GM23338 (cell line): ENCODE results near the gene RIMOC1. TPM values are rescaled to one million over a fixed set of nuclear protein-coding genes. Genes with fewer than 3 reads are reported as not detected.

ENCODE experiments used
- ATAC-seq: fragments of 200-7000 bp; cut with Tn5 transposase; 3 replicates; pipeline ENCODE4 v1.9.1; 2020
- DNase-seq: peaks from one replicate; pipeline ENCODE4 v3.0.0-alpha.2; 2015; ENCODE audit warnings: low spot score
- H2AFZ ChIP-seq: fragments of 200-600 bp; sonication (generic); 2 replicates; pipeline ENCODE4 v1.8.0; 2016; ENCODE audit warnings: antibody characterized with exemption, mild to moderate bottlenecking, moderate library complexity
- H3F3A ChIP-seq: fragments of 200-600 bp; sonication (generic); replicated peaks from 2 replicates; pipeline ENCODE4 v1.8.0; 2017; ENCODE audit warnings: antibody characterized with exemption, mixed run types, low read depth
- H3K27ac ChIP-seq: fragments of 200-600 bp; sonication (generic); 2 replicates; pipeline ENCODE4 v1.6.1; 2016; ENCODE audit warnings: low read depth
- H3K27me3 ChIP-seq: fragments of 200-600 bp; sonication (generic); 2 replicates; pipeline ENCODE4 v1.8.0; 2016; ENCODE audit warnings: mild to moderate bottlenecking, mixed run types, moderate library complexity; ENCODE audit not compliant: insufficient read depth
- H3K36me3 ChIP-seq: fragments of 200-600 bp; sonication (generic); 2 replicates; pipeline ENCODE4 v1.8.0; 2016; ENCODE audit warnings: mild to moderate bottlenecking; ENCODE audit not compliant: insufficient read depth
- H3K4me1 ChIP-seq: fragments of 200-600 bp; sonication (generic); 2 replicates; pipeline ENCODE4 v1.8.0; 2016; ENCODE audit warnings: mild to moderate bottlenecking, moderate library complexity; ENCODE audit not compliant: insufficient read depth
- H3K4me2 ChIP-seq: fragments of 200-600 bp; sonication (generic); 2 replicates; pipeline ENCODE4 v1.7.1; 2017; ENCODE audit warnings: mixed run types
- H3K4me3 ChIP-seq: fragments of 200-600 bp; sonication (generic); 2 replicates; pipeline ENCODE4 v1.6.1; 2016; ENCODE audit warnings: mixed run types
- H3K79me2 ChIP-seq: fragments of 200-600 bp; sonication (generic); replicated peaks from 2 replicates; pipeline ENCODE4 v1.8.0; 2017; ENCODE audit warnings: mild to moderate bottlenecking; ENCODE audit not compliant: insufficient read depth
- H3K9me2 ChIP-seq: fragments of 200-600 bp; sonication (generic); 2 replicates; pipeline ENCODE4 v1.8.0; 2017; ENCODE audit not compliant: insufficient read depth
- H4K20me1 ChIP-seq: fragments of 200-600 bp; sonication (generic); replicated peaks from 2 replicates; pipeline ENCODE4 v1.8.0; 2017; ENCODE audit warnings: mild to moderate bottlenecking; ENCODE audit not compliant: insufficient read depth
- H3K27ac Mint-ChIP-seq: 2 replicates; pipeline ENCODE4 v1.8.0; 2020; ENCODE audit warnings: inconsistent platforms, mild to moderate bottlenecking, moderate library complexity, mixed read lengths
- H3K27me3 Mint-ChIP-seq: 3 replicates; pipeline ENCODE4 v1.8.0; 2022; ENCODE audit warnings: low read depth, mild to moderate bottlenecking, moderate library complexity, mixed read lengths, inconsistent platforms; ENCODE audit not compliant: insufficient read depth, poor library complexity
- H3K36me3 Mint-ChIP-seq: 3 replicates; pipeline ENCODE4 v1.8.0; 2021; ENCODE audit warnings: low read depth, mild to moderate bottlenecking, inconsistent platforms, moderate library complexity, mixed read lengths
- H3K4me1 Mint-ChIP-seq: 3 replicates; pipeline ENCODE4 v1.8.0; 2020; ENCODE audit warnings: mild to moderate bottlenecking, inconsistent platforms, mixed read lengths
- H3K4me3 Mint-ChIP-seq: 3 replicates; pipeline ENCODE4 v1.8.0; 2021; ENCODE audit warnings: moderate library complexity, mild to moderate bottlenecking, inconsistent platforms, mixed read lengths
- H3K9me3 Mint-ChIP-seq: 3 replicates; pipeline ENCODE4 v1.8.0; 2020; ENCODE audit warnings: moderate library complexity, mild to moderate bottlenecking, inconsistent platforms, mixed read lengths
- CREB1 ChIP-seq: fragments of 250-450 bp; sonication (Bioruptor Pico); IDR thresholded peaks from 2 replicates; pipeline ENCODE4 v1.5.0; 2020; ENCODE audit warnings: low read depth, mild to moderate bottlenecking, moderate library complexity
- POLR2AphosphoS5 ChIP-seq: IDR thresholded peaks from 2 replicates; pipeline ENCODE4 v1.6.1; 2016; ENCODE audit warnings: antibody characterized with exemption, low read depth
- polyA plus RNA-seq: library from polyadenylated mRNA; unstranded; fragments of >200 nt; fragmentation: Nextera tagmentation; extraction: Ambion mirVana; gene quantifications from 2 replicates; pipeline ENCODE4 v1.2.1, GENCODE V29; 2016
- total RNA-seq: library from RNA; depleted of rRNA; stranded (reverse); fragments of >200 nt; shearing (Covaris generic); gene quantifications from 2 replicates; pipeline ENCODE4 v1.2.3, GENCODE V29; 2014
- TF ChIP-seq, protein P1 (sequence below): fragments of 250-450 bp; sonication (Bioruptor Pico); IDR thresholded peaks from 2 replicates; pipeline ENCODE4 v1.5.0; 2020; ENCODE audit warnings: mild to moderate bottlenecking, moderate library complexity
- TF ChIP-seq, protein P2 (sequence below): IDR thresholded peaks from one replicate; pipeline ENCODE4 v1.6.1; 2018; ENCODE audit warnings: antibody characterized with exemption; ENCODE audit not compliant: unreplicated experiment
- TF ChIP-seq, protein P3 (sequence below), 2 experiments: fragments of 200-600 bp in 1 of 2; sonication (generic) in 1 of 2; conservative IDR thresholded peaks; 2 replicates each; pipeline versions ENCODE4 v1.5.1 to v1.6.1; 2016 to 2017; ENCODE audit warnings: antibody characterized with exemption in 2 of 2, low read depth in 2 of 2, mild to moderate bottlenecking in 2 of 2, moderate library complexity in 1 of 2

The RIMOC1 gene
- total and polyA plus RNA-seq, 2 experiments from 2014 or later = 26.4 to 30.3 TPM

DNA sequence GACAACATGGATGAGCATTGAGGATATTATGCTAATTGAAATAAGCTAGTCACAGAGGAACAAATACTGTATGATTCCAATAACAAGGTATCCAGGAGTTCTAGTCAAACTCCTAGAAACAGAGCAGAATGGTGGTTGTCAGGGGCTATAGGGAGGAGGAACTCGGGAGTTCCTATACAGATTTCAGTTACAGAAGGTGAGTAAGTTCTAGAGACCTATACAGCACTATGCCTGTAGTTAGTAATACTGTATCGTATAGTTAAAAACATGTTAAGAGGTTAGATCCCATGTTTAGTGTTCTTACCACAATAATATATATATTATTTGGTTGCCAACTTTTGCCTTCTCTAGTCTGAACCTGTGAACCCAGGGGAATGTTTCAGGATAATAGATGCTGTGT is 26.0 kb upstream of the RIMOC1 start (continued):
- TF ChIP-seq, protein P1, sequence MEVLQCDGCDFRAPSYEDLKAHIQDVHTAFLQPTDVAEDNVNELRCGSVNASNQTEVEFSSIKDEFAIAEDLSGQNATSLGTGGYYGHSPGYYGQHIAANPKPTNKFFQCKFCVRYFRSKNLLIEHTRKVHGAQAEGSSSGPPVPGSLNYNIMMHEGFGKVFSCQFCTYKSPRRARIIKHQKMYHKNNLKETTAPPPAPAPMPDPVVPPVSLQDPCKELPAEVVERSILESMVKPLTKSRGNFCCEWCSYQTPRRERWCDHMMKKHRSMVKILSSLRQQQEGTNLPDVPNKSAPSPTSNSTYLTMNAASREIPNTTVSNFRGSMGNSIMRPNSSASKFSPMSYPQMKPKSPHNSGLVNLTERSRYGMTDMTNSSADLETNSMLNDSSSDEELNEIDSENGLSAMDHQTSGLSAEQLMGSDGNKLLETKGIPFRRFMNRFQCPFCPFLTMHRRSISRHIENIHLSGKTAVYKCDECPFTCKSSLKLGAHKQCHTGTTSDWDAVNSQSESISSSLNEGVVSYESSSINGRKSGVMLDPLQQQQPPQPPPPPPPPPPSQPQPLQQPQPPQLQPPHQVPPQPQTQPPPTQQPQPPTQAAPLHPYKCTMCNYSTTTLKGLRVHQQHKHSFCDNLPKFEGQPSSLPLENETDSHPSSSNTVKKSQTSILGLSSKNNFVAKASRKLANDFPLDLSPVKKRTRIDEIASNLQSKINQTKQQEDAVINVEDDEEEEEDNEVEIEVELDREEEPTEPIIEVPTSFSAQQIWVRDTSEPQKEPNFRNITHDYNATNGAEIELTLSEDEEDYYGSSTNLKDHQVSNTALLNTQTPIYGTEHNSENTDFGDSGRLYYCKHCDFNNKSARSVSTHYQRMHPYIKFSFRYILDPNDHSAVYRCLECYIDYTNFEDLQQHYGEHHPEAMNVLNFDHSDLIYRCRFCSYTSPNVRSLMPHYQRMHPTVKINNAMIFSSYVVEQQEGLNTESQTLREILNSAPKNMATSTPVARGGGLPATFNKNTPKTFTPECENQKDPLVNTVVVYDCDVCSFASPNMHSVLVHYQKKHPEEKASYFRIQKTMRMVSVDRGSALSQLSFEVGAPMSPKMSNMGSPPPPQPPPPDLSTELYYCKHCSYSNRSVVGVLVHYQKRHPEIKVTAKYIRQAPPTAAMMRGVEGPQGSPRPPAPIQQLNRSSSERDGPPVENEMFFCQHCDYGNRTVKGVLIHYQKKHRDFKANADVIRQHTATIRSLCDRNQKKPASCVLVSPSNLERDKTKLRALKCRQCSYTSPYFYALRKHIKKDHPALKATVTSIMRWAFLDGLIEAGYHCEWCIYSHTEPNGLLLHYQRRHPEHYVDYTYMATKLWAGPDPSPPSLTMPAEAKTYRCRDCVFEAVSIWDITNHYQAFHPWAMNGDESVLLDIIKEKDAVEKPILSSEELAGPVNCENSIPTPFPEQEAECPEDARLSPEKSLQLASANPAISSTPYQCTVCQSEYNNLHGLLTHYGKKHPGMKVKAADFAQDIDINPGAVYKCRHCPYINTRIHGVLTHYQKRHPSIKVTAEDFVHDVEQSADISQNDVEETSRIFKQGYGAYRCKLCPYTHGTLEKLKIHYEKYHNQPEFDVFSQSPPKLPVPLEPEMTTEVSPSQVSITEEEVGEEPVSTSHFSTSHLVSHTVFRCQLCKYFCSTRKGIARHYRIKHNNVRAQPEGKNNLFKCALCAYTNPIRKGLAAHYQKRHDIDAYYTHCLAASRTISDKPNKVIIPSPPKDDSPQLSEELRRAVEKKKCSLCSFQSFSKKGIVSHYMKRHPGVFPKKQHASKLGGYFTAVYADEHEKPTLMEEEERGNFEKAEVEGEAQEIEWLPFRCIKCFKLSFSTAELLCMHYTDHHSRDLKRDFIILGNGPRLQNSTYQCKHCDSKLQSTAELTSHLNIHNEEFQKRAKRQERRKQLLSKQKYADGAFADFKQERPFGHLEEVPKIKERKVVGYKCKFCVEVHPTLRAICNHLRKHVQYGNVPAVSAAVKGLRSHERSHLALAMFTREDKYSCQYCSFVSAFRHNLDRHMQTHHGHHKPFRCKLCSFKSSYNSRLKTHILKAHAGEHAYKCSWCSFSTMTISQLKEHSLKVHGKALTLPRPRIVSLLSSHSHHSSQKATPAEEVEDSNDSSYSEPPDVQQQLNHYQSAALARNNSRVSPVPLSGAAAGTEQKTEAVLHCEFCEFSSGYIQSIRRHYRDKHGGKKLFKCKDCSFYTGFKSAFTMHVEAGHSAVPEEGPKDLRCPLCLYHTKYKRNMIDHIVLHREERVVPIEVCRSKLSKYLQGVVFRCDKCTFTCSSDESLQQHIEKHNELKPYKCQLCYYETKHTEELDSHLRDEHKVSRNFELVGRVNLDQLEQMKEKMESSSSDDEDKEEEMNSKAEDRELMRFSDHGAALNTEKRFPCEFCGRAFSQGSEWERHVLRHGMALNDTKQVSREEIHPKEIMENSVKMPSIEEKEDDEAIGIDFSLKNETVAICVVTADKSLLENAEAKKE (CRISPR knock-in tag) = no peak
- TF ChIP-seq POLR2AphosphoS5 = no peak

DNA sequence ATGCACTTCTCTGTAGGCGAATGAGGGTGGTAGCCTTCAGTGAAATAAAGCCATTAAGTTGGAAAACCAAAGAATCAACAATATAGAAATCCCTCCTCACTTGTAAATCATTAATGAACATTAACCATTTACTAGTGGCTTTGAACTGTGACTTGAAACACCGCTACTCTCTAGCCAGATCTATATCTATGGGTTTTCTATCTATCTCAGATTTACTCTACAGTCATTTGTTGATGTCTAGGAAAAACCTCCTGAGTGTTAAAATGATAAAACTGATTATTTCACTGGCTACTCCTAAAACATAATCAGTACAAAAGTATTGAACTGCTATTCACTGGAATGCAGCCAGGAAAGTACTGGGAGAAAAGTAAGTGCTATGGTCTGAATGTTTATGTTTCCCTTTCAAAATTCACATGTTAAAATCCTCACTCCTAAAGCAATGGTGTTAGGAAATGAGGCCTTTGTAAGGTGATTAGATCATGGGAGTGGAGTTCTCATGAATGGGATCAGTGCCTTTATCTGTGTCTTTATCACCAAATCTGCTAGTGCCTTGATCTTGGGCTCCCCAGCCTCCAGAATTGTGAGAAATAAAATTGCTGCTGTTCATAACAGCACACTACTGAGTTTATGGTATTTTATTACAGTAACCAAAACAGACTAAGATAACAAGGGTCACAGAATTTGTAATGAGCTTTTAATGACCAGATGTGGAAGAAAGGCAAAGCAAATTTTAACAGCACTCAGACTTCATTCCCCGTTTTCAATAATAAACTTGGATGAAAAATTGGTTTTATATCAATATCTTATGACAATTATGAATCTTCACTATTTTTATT is 25.3 kb upstream of the RIMOC1 start:
- no peaks in the 10 kb centered on the region for H3K36me3 Mint-ChIP-seq
- H3K27me3 ChIP-seq = no peaks in the 10 kb centered on the region

More for the DNA sequence above, 25.3 kb upstream of the RIMOC1 start:
- no peaks in the 10 kb centered on the region for H3K4me1 ChIP-seq
- ATAC-seq = no peak
- H4K20me1 ChIP-seq = no peaks in the 10 kb centered on the region
- H3K79me2 ChIP-seq = no peaks in the 10 kb centered on the region
- no peak overlapping the region for H2AFZ ChIP-seq
- Mint-ChIP-seq H3K27ac (no peak overlapping the region), H3K9me3 (peaks cover 5% of the 10 kb centered on the region; the same call in 2 of the 3 replicates), H3K4me3 (no peak overlapping the region), H3K27me3 (no peaks in the 10 kb centered on the region), H3K4me1 (no peaks in the 10 kb centered on the region)
- H3F3A ChIP-seq = no peaks in the 10 kb centered on the region
- H3K36me3 ChIP-seq = no peaks in the 10 kb centered on the region
- TF ChIP-seq, protein P2, sequence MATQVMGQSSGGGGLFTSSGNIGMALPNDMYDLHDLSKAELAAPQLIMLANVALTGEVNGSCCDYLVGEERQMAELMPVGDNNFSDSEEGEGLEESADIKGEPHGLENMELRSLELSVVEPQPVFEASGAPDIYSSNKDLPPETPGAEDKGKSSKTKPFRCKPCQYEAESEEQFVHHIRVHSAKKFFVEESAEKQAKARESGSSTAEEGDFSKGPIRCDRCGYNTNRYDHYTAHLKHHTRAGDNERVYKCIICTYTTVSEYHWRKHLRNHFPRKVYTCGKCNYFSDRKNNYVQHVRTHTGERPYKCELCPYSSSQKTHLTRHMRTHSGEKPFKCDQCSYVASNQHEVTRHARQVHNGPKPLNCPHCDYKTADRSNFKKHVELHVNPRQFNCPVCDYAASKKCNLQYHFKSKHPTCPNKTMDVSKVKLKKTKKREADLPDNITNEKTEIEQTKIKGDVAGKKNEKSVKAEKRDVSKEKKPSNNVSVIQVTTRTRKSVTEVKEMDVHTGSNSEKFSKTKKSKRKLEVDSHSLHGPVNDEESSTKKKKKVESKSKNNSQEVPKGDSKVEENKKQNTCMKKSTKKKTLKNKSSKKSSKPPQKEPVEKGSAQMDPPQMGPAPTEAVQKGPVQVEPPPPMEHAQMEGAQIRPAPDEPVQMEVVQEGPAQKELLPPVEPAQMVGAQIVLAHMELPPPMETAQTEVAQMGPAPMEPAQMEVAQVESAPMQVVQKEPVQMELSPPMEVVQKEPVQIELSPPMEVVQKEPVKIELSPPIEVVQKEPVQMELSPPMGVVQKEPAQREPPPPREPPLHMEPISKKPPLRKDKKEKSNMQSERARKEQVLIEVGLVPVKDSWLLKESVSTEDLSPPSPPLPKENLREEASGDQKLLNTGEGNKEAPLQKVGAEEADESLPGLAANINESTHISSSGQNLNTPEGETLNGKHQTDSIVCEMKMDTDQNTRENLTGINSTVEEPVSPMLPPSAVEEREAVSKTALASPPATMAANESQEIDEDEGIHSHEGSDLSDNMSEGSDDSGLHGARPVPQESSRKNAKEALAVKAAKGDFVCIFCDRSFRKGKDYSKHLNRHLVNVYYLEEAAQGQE = no peak
- no peak for TF ChIP-seq CREB1 (CRISPR knock-in tag)
- TF ChIP-seq, protein P3, sequence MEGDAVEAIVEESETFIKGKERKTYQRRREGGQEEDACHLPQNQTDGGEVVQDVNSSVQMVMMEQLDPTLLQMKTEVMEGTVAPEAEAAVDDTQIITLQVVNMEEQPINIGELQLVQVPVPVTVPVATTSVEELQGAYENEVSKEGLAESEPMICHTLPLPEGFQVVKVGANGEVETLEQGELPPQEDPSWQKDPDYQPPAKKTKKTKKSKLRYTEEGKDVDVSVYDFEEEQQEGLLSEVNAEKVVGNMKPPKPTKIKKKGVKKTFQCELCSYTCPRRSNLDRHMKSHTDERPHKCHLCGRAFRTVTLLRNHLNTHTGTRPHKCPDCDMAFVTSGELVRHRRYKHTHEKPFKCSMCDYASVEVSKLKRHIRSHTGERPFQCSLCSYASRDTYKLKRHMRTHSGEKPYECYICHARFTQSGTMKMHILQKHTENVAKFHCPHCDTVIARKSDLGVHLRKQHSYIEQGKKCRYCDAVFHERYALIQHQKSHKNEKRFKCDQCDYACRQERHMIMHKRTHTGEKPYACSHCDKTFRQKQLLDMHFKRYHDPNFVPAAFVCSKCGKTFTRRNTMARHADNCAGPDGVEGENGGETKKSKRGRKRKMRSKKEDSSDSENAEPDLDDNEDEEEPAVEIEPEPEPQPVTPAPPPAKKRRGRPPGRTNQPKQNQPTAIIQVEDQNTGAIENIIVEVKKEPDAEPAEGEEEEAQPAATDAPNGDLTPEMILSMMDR (conservative IDR thresholded peaks at IDR 0.05; ENCODE audit: low read depth in 2 of 2) = no peak
- no peak overlapping the region for H3K4me3 ChIP-seq
- no peak for DNase-seq
- H3K27ac ChIP-seq = no peak overlapping the region
- no peak overlapping the region for H3K4me2 ChIP-seq
- H3K9me2 ChIP-seq = peaks cover 4% of the 10 kb centered on the region; the same call in 1 of the 2 replicates
